GM21737 (cell line): ENCODE measurements around the gene HSPA12B.

Experiments used
- ATAC-seq: cut with Tn5 transposase; IDR thresholded peaks from one replicate; pipeline ENCODE4 v1.9.1; 2021; ENCODE audit warnings: mild to moderate bottlenecking, moderate library complexity; ENCODE audit not compliant: unreplicated experiment

The HSPA12B gene

GRCh38 chr20:3704087-3704486 is 28.4 kb upstream of the HSPA12B start:
- no peak for ATAC-seq

- ATAC-seq, result no peak
These were observed 27.0 kb upstream of the HSPA12B start for GRCh38 chr20:3705491-3705969.

DNA sequence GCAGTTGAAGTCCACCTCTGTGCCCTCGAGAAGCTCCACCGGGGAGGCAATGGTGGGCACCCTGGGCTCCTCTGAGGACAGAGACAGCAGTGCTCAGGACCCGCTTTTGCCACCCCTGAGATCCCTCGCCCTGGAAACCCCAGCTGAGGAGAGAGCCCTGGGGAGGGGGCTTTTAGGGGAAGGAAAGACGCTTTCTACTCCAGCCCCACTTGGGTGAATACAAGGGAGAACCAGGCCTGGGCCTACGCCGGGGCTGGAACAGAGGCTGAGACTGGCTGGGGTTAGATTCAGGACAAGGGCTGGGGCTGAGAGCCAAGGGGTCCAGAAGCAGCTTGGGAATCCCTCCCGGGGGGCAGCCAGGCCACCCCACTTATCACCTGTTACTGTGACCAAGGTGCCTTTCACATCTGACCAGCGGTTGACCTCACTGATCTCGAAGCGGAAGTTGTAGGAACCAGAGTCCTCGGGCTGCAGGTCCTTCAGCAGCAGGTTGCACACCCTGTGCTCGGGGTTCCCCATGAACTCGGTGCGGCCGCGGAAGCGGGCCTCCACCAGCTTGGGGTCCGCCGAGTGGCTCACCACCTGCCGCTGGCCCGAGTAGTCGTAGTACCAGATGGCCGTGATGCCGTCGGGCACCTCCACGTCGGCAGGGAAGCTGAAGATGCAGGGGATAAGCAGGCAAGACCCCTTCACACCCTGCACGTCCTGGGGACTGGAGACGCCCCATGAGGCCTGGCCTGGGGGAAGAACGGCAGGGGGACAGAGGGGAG is 26.3 kb upstream of the HSPA12B start:
- no peak for ATAC-seq

- no peak for ATAC-seq
These were observed 25.5 kb upstream of the HSPA12B start for GRCh38 chr20:3706774-3707507.

DNA sequence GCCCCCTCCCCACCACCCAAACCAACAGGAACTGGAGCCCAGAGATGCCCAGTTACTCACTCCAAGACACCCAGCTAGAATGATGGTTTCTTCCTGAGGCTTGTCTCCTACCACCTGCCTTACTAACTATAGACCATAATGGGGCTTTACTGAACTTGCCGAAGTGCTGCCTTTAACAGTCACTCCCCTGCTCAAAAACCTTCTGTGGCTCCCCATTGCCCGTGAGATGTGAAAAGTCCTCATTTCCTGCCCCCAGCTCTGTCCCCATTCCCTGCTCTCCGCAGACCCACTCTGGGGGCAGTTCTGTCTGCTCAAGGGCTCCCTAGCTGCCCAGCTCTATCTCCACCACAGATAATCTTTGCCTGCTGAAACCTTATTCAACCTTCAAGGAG is 25.0 kb upstream of the HSPA12B start:
- ATAC-seq, result no peak

- no peak for ATAC-seq
These were observed 22.4 kb upstream of the HSPA12B start for GRCh38 chr20:3710011-3710466.

DNA sequence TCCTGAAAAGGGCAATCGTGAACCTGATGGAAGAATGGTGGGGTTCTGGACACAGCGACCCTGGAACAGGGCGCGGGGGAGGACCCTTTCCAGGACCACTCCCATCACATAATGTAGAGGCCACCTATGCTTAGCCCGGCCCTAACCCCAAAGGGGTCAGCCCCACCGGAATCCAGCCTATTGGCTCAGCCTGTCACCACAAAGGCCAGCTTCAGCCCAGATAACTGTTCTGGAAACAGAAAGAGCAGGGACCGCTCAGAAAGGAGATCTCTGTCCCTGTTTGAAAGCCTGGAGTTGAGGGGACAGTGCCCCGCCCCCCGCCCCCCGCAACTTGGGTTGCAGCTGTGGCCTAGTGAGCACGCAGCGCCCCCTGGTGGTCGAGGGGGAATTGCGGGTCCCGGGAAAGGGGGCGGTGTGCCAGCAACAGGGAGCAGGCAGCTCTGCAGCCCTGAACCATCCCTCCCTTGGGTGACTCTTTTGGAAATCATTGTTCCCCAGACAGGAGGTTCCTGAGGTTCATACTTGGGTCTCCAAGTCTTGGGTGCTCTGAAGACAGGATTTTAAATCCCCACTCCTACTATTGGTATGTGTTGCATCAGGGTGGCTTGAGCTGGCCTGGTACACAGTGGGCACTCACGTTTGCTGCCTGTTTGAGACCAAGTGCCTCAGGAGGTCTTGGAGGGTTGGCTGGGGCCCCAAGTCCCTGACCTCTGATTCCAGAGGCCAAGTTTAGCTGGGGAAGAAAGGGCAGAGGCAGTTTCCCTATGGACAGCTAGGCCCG is 21.6 kb upstream of the HSPA12B start:
- ATAC-seq, result no peak

- ATAC-seq, result no peak
These were observed 21.0 kb upstream of the HSPA12B start for GRCh38 chr20:3711484-3711941.

DNA sequence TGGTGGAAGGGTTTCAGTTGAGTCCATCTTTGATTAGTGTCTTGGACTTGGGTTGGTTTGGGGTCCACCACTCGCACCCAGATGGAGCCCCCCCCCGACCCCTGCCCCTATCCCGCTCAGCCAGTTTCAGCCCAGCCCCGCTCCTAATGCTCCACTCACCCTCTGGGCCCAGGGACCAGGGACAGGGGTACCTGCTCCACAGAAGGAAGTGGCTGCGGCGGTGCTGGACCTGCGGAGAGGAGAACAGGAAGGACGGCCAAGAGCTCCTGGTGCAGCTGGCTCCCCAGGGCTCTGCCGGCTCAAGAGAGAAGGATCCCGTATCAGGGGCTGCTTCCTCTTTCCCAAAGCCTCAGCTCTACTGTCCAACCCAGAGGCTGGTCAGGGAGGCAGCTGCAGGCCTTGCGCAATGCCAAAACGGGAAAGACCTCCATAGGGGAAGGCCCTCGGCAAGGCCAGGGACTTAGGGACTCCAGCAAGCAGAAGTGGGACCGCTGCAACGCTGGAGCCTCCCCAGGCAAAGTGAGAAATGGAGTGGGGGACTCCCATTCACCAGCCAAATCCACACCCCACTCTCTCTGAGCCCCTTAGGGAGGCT is 20.1 kb upstream of the HSPA12B start, which contains the start of gene SIGLEC1:
Gene SIGLEC1 (minus strand): TSS at position 322 of the 595 bp plus-strand sequence. CDS start 5,472 bp downstream, outside the sequence.
- no peak for ATAC-seq

GRCh38 chr20:3714092-3714491 is 18.4 kb upstream of the HSPA12B start:
- ATAC-seq, result no peak

DNA sequence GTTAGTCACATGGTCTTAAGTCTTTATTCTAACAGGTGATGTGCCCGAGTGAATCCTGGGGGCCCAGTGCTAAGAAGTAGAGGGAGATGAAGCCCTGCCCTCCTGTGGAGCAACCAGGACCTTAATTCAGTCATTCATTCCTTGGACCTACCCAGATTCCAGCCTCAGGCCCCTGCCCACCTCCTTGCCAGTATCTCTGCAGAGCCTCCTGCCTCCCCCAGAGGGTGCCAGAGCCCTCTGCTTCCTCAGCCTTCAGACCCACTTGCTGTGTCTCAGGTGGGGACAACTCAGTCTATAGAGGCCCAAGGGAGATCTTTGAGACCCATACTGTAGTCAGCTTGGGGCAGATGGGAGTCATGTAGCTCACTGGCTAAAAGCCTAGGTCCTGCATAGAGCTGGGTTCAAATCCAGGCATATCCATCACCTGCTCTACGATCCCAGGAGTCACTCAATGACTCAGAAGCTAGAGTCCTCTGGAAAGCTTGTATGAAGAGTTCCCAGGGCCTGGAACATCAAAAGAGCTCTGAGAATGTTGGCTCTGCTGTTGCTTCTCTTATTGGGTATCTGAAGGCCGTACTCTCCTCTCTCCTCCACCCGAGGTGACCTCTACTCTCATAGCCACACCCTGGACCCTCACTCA is 16.2 kb upstream of the HSPA12B start:
- no peak for ATAC-seq

GRCh38 chr20:3719046-3719445 is 13.4 kb upstream of the HSPA12B start:
- ATAC-seq, result no peak

DNA sequence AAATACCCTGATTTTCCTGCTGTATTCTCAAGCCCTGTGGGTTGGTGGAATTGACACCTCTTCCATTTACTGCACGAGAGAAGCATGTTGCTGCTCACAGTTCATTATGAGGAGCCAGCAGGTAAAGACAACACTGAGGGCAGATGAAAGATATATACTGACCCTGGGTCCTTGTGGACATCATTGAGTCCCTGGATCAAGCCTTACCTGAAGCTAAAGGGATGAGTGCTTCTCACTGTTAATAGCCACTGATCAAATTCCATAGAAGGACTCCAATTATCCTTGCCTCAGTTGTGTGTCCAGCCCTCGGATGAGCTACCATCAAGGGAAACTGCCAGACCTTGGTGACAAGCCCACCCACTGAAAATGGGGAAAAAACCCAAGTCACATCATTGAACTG is 12.4 kb upstream of the HSPA12B start:
- ATAC-seq, result no peak

GRCh38 chr20:3720626-3721025 is 11.9 kb upstream of the HSPA12B start:
- ATAC-seq, result no peak

DNA sequence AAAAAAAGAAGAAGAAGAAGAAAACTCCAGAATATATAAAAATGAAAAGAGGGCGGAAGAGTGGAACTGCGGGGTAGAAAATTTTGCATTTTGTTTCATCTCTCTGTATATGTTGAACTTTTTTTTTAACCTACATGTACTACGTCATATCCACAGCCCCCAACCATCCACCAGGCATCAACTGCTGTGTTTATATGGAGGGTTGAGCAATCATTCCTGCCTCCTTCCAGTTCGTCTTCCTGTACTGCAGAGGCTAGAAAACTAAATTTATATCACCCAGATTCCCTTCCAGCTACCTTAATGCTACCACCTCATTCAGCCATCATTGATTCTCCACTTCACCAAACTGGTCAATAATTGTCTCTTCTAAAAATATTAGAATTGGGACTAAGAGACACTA is 10.6 kb upstream of the HSPA12B start:
- ATAC-seq, result no peak

DNA sequence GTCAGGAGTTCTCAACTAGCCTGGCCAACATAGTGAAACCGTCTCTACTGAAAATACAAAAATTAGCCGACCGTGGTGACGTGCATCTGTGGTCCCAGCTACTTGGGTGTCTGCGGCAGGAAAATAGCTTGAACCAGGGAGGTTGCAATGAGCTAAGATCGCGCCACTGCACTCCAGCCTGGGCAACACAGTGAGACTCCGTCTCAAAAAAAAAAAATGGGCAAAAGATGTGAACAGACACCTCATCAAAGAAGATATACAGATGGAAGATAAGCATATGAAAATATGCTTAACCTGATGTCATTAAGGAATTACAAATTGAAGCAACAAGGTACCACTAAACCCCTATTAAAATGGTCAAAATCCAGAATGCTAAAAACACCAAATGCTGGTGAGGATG is 9.2 kb upstream of the HSPA12B start:
- ATAC-seq, result no peak

- ATAC-seq, result no peak
These were observed 8.1 kb upstream of the HSPA12B start for GRCh38 chr20:3724356-3724755.

DNA sequence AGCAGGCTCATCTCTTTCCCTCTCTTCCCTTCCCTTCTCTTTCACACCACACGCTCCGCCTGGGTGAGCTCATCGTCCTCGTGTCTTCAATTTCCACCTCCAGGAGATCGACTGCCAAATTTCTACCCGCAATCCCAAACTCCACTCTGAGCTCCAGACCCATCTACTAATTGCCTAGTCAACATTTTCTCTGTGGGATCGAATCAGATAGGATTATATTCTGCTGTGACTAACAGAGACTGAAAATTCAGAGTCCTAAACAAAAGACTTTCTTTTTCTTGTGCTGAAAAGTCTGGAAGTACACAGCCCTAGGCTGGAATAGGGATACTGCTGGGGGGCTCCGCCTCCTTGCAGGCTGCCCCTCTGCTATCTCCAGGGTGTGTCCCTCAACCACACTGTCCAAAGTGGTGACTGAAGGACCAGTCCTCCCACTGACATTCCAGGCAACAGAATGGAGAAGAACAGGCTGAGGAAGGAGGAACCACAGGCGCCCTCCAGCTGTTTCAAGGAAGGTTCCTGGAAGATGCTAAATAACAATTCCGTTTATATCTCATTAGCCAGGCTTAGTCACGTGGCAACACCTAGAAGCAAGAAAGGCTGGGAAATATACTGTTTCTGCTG is 5.0 kb upstream of the HSPA12B start:
- ATAC-seq, result no peak

DNA sequence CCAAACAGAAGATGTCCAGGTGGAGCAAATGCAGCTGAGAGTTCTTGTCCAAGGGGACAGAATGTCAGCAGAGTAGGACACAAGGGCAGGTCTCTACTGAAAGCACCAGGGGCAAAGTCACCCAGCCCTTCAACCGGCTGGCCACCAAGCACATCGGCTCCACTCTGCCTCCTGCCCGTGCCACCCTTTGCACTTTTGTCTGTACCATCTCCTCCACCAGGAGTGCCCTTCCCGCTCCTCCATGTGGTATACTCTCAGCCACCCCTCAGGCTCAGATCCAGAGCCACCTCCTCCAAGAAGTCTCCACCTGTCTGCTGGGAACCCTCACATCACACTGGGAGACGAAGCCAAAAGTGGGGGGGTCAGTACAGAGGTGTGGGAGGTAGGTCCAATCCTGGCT is 4.1 kb upstream of the HSPA12B start:
- ATAC-seq, result no peak

DNA sequence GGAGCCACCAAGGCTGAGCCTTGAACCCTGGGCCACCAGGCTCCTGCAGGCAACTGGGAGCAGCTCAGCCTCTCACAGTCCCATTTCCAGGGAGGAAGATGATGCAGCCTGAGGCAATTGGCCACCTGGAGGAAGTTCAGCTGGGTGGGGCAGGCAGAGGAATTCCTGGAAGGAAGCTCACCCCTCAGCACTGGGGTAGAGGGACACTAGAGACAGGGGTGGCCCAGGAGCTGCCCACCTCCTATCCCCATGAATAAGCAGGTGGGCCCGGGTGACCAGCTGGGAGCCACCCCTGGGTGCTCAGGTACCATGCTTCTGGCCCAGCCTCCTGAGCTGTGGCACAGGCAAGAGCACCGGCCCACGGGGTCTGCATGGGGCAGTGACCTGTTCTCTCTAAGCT is 3.6 kb upstream of the HSPA12B start:
- ATAC-seq, result no peak
